HG02981 (cell line): ENCODE measurements around the gene SMARCAL1.

Source experiments
- ATAC-seq: cut with Tn5 transposase; IDR thresholded peaks from one replicate; pipeline ENCODE4 v1.9.1; 2021; ENCODE audit warnings: mild to moderate bottlenecking, moderate library complexity; ENCODE audit not compliant: unreplicated experiment

SMARCAL1 gene

DNA sequence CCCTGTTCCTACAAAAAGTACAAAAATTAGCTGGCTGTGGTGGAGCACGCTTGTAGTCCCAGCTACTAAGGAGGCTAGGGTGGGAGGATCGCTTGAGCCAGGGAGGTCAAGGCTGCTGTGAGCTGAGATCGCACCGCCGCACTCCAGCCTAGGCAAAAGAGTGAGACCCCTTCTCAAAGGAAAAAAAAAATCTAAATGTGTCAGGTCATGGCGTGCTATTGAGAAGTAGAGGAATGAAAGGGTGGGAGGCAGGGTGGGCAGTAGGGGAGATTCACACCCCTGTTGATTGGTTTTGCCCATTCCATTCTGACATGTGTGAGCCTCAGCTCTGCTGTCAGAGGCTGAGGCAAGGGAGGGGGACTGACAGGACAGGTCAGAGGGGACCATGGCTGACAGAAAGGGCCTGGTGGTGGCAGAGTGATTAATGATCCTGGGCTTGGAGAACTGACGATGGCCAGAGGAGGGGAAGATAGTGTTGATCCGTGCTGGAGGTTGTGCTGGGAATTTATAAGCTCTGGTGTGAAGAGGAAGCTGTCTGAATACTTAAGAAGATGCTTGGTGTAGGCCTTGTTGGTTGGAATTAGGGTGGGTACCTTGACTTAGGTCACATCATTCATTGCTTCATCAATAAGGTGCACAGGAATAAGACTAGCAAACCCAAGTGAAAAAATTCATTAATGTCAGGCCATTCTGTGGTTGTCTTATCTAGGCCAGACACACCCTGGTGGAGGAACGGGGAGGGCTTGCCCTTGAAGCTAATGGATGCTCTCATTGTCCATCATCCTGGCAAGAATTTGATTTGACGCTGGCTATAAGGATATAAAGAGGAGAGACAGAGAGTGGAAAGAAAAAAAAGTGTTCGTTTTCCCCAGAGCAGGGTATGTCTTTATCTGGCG, 19.1 kb upstream of the SMARCAL1 start:
- ATAC-seq: no peak

- ATAC-seq: no peak
These were observed 17.4 kb upstream of the SMARCAL1 start for GRCh38 chr2:216394881-216395280.

DNA sequence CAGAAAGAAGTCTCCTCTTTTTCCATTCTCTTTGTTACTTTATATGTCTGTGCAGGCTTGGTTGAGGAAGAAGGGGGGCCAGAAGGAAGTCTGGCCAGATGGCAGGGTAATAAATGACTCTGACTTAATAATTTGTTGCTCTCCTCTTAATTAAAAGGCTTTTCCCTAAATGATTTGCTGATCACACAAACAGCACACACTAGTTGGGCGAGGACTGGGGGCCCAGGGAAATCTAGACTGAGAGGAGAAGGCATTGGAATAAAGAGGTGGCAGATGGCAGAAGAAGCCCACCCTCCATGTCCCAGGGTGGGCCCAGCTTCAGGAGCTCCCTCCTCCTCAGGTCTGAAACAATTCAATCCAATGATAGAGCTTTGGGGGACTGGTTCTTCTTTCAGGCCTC, 12.7 kb upstream of the SMARCAL1 start:
- ATAC-seq: no peak

GRCh38 chr2:216402751-216403150, 9.5 kb upstream of the SMARCAL1 start:
- ATAC-seq: no peak

DNA sequence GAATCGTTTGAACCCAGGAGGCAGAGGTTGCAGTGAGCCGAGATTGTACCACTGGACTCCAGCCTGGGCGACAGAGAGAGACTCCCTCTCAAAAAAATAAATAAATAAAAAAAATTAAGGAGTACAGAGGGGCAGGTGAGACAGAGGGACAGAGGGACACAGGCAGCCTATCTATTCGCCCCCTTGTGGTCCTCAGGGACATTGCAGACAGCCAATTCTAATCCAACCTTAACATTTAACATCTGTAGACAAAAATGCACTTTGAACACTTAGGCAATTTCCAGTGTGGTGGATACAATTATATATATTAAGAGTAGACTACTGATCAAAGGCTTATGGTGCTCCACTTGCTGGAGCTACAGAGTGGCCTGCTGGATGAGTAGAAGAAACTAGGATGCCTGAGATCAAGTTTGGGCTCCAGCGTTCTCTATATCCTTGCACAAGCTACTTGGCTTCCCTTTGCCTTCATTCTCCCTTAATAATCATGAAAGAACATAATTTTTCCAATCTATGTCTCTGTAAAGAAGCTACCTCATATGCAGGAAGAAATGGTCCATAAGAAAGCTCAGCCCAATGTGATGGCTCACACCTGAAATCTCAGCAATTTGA, 8.2 kb upstream of the SMARCAL1 start:
- ATAC-seq: no peak

- no peak for ATAC-seq
These were observed 6.7 kb upstream of the SMARCAL1 start for GRCh38 chr2:216405588-216405987.

GRCh38 chr2:216406826-216407225, 5.5 kb upstream of the SMARCAL1 start:
- no peak for ATAC-seq

- no peak for ATAC-seq
These were observed 3.6 kb upstream of the SMARCAL1 start for GRCh38 chr2:216408426-216409290.

- peak; percentile 19 for ATAC-seq
These were observed 1.7 kb upstream of the SMARCAL1 start for GRCh38 chr2:216410550-216410949.

- ATAC-seq: no peak
These were observed 1.6 kb downstream of the SMARCAL1 start for GRCh38 chr2:216413882-216414281.

DNA sequence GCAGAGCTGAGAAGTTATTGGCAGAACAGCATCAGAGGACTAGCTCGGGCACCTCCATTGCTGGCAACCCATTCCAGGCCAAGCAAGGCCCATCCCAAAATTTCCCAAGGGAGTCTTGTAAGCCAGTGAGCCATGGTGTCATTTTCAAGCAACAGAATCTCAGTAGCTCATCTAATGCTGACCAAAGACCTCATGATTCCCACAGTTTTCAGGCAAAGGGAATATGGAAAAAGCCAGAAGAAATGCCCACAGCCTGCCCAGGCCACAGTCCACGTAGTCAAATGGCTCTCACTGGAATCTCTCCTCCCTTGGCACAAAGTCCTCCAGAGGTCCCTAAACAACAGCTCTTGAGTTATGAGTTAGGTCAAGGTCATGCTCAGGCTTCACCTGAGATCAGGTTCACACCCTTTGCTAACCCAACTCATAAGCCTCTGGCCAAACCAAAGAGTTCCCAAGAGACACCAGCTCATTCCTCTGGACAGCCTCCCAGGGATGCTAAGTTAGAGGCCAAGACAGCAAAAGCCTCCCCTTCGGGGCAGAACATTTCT, 2.6 kb downstream of the SMARCAL1 start:
- no peak for ATAC-seq

DNA sequence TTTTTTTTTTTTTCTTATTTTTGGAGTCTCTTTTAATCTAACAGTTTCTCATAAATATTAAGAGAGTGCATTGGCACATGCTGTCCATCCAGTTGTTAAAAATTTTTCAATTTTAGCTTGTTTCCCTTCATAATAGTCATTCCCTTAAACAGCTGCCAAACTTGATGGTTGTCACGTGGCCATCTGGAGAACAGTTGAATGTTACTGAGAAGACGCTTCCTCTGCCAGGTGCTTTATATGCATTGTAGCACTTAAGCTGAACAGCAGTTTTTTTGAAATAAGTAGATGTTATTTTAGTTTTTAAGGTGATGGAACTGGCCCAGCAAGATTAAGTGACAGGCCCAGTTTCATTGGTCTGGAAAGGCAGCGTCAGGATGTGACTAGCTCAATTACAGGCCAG, 3.3 kb downstream of the SMARCAL1 start:
- ATAC-seq: no peak

DNA sequence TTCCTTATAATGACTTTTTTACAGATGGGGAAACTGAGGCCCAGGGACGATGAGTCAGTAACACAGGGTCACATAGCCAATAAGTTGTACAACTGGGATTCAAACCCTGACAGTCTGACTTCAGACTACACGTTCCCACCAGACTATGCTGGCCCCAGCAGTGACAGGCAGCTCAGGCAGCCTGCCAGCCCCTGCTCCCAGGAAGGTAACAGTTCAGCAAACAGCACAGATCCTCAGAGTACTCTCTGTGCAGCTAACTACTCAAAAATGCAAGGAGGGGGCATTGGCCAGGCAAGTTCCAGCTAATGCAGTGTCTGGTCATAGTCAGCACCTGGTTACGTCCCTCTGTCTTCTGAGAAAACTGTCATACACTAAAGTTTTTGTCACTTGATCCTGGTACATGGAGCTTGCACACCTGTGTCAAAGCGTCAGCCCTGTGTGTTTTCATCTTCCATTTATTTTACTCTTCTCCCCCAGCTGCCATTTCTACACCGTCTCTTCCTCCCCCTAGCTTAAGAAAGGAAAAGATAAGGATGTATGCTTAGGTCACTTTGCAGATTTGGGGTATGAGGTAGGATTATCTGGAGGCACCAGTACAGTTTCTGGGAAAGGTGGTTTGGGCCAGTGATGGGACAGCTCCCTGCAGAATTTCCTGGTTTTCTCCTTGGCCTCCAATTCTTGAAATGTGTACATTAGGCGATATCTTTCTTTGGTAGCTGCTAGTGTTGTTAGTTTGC, 4.5 kb downstream of the SMARCAL1 start:
- ATAC-seq: no peak

DNA sequence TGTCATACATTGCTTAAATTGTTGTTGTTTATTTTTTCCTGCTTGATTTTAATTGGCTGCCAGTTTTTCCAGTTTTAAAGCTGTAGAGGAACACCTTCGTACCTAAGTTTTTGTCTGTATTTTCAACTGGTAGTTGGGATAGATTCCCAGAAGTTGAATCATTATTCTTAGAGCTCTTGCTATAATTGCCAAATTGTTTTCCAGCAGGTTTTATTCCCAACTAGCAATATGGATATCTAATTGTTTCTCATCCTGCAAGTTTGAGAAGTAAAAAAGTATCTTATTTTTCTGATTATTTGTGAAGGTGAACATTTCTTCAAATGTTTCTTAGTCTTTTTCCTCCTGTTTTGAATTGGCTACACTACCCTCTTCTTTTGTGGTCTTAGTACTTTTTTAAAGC, 6.7 kb downstream of the SMARCAL1 start:
- no peak for ATAC-seq

DNA sequence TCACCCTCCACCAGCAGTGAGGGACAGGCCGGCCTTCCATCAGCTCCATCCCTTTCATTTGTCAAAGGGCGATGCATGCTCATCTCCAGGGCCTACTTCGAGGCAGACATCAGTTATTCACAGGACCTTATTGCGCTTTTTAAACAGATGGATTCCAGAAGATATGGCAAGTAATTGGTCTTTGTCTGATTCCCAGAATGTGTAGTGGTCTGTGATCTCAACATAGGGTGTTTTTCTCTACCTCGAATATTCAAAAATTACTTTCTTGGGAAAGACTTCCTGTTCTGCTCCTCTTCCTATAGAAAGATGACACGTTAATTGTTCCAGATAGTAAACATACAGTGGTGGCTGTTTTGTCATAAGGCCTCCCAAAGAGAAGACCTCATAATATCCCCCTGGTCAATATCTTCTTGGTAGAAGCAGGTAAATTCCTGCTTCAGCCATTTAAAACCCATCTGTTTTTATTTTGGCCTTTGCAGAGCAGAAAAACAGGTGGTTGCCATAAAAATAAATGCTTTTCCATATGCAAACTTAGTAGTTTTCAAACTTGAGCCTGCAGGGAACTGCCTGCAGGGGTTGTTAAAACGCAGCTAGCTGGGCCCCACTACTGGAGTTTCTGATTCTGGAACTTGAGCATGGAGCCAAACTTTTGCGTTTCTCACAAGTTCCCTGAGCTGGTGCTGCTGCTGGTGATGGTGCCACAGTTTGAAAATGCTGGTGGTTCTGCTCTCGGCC, 8.2 kb downstream of the SMARCAL1 start:
- ATAC-seq: no peak

- no peak for ATAC-seq
These were observed 10.8 kb downstream of the SMARCAL1 start for GRCh38 chr2:216423071-216423470.

GRCh38 chr2:216424274-216424673, 12.0 kb downstream of the SMARCAL1 start:
- ATAC-seq: no peak

DNA sequence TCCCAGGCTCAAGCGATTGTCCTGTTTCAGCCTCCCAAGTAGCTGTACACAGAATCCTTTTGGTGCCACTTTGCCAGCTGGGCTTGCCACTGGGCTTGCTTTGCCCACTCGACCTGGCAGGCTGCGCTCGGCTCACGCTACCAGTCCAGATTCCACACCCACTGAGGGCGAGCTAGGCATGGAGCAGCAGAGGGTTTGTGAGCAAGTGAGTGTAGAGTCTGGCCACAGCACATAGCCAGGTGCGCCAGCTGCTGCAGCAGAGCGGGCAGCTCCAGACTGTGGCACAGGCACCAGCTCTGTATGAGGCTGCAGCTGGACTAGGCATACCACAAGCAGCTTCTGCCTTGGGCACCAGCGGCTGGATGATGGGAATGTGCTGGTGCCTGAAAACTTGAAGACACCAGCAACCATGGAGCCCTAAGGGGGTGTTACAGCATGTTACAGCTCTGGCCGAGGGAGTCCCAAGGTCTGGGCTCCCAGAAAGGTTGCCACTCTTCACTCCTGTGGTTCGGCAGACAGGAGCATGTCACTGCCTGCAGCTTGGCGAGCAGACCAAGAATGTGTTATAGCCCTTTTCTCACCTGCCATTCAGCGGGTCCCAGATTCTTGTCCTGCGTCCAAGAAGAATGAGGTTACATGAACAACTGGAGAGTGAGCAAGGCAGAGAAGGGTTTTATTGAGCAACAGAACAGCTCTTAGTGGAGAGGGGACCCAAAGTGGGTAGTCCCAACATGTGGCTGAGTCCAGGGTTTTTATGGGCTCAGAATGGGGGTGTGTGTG, 12.9 kb downstream of the SMARCAL1 start:
- ATAC-seq: no peak

DNA sequence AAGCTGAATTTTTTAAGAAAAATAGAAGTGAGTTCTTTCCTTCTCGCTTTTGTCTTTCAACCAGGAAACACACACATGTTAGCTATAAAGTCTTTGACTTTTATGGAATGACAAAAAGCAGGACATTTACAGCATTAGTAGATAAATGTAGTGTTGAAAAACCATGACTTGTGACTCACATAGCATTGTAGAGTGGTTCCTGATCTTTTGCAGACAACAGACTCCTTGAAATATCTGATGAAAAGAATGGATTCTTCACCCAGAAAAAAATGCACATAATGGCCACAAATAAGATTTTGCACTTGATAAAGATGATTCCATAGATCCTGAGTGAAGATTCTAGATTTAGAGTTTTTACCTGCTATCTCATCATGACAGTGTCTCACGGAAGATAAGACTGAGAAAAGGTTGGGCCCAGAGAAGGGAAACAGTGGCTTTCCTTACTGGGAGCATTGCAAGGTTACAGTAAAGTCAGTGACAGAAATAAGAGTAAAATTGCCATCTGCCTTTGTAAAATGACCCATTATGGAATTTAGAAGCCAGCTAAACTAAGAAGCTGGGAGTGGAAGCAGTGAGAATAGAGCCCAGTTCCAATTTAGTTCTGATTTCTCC, 14.0 kb downstream of the SMARCAL1 start:
- ATAC-seq: no peak
